NCI-H69 (cell line): ENCODE results near the gene CASS4.
"Not testable (repeated sequence)": the region's sequence is repeated elsewhere in the genome, so short reads cannot be mapped to it uniquely, and the experiment has no call there.

Experiments used
- DNase-seq: peaks from one replicate; lab custom pipeline; 2025; lab: John Stamatoyannopoulos, UW

CASS4 gene

DNA sequence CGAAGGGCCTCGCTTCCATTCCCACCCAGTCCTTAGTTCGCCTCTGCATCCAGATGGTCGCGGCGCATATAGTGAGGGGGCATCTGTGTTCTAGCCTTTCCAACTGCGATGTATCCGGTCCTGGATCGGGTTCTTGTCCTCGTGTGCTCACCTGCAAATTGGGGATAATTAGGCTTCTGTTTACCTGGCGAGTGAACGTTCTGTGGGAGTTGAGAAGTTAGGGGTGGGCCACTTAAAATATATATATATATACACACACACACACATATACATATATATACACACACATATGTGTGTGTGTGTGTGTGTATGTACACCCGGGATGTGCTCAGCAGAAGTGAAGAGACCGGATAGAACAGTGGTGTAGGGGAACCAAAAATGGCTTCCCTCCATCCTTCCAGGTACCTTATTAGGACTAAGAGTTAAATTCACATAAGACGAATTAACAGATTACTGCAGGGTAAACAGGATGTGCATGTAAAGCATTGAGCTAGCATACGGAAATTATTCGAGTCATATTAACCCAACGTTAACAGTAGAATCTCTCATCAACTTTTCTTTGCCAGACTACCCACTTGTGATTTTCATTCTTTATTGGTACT is 19.1 kb upstream of the CASS4 start:
- peak; percentile 49 for DNase-seq

- DNase-seq: no peak
Observed at GRCh38 chr20:56393653-56394052, 18.4 kb upstream of the CASS4 start.

DNA sequence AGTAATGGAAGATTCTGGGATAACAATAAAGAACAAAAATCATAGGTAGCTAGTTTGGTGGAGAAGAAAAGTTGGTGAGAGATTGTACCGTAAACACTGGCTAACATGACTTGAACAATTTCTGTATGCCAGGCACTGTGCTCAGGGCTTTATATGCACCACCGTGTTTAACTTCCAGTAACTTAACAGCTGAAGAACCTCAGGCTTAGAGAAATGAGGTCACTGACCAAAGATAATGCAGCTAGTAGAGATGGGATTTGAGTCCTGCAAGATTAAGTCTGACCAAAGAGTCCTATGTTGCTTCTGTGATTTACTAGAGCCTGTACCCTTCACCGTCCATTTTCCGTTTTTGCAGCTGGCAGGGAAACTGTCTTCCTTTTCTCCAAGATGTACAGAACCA is 16.9 kb upstream of the CASS4 start:
- no peak for DNase-seq

DNA sequence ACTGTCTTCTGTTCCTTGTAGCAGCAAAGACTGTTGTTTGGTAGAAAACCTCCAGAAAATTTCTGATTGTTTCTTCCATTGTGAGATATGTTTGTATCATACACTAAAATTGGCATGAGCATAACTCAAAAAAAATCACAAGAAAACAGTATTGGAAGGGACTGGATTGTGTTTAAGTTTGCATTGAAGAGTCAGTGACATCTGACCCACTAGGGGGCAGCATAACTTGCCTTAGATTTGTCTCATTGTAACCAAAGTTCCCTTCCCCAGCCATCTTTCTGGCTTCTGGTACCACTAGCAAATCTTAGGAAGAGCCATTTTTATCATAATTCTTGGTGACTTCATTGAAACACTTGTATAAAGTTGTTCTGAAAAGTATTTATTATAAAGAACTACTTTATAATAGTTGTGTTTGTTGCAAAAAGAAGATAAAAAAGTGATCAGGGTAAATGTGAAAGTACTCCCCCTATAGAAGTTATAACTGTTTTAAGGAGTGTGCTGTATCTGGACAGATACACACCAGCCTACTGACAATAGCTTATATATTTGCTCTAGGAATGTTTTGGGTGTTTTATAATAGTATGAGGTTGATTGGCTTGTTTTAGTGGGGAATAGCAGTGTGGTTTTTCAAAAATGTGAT is 11.9 kb upstream of the CASS4 start:
- peak; percentile 51 for DNase-seq

DNA sequence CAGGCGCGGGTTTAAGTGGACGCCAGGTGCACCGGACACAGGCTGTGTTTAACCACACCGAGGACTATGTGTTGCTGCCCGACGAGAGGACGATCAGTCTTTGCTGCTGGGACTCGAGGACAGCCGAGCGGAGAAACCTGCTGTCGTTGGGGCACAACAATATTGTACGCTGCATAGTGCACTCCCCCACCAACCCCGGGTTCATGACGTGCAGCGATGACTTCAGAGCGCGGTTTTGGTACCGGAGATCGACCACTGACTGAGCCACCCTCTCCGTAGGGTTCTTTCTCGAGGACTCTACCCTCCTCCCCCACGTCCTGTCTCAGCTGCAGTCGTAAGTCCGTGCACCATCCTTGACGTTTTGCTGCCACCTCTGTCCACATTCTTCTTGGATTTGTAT is 8.6 kb upstream of the CASS4 start:
- no peak for DNase-seq

GRCh38 chr20:56405356-56405755 is 6.7 kb upstream of the CASS4 start:
- DNase-seq: not testable (repeated sequence)

DNA sequence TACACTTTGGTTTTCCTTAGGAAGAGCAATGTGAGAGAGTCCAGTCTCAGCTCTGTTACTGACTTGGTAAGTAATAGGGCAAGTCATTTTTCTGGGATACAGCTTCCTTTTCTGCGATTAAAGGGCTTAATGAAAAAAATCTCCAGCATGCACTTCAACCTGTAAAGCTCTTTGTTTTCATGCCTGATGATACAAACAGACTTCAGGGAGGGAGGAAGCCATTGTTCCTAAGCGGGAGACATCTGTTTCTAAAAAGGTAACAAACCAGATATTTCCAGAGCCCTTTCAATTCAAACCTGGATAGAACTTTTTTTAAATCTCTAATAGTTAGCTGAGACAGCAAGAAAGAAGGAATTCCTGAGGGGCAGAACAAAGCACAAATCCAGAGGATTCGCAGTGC is 5.2 kb upstream of the CASS4 start:
- DNase-seq: no peak

GRCh38 chr20:56409521-56409920 is 2.5 kb upstream of the CASS4 start:
- DNase-seq: no peak

- no peak for DNase-seq
Observed at GRCh38 chr20:56409956-56410355, 2.1 kb upstream of the CASS4 start.

GRCh38 chr20:56411287-56411686 is 773 bp upstream of the CASS4 start:
- DNase-seq: not testable (repeated sequence)

- no peak for DNase-seq
Observed at GRCh38 chr20:56412473-56412790, 372 bp downstream of the CASS4 start.

DNA sequence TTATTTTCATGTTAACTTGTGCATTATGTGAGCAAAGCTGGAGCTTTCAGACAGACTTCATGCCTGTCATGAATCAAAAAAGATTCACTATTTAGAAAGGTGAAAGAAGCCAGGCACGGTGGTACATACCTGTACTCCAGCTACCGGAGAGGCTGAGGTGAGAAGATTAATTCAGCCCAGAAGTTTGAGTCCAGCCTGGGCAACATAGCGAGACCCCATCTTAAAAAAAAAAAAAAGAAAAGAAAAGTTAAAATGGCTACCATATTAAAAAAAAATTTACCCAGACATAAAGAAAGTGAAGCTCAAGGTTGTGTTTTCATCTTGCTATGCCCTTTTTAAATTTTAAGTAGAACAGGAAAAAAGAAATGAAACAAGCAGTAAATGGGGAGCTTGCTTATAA is 889 bp downstream of the CASS4 start:
- DNase-seq: no peak

- DNase-seq: no peak
Observed at GRCh38 chr20:56414842-56415765, 3.0 kb downstream of the CASS4 start.

DNA sequence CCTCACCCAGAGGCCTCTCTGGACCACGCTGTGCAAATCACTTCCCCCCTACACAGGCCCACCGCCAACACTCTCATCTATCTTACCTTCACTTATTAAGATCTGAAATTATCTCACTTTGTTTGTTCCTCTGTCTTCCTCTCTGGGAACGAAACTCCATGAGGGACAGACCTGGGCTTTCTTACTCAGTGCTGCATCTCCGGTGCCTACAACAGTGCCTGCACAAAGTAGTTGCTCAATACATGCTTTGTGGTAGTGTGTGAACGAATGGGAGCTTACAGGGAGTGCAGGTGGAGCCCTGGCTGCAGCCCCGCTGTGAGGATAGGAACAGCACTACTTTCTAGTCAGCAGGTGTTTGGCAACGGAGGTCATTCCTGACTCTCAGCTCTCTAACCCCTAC is 5.3 kb downstream of the CASS4 start:
- no peak for DNase-seq

DNA sequence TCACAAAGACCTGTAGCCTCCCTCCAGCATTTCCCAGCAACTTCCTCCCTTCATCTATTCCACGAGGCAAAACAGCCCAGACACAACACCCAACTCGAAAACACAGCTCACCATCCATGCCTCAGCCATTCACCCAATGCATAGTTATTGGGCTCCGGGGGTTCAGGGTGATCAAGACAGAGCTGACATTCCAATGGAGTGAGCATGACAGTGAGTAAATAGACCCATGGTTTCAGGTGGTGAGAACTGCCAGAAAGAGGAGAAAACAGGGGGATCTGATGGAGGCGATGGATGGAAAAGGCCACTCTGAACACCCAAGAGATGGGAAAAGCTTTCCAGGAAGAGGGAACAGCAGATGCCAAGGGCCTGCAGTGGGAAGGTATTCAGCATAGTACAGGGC is 5.9 kb downstream of the CASS4 start:
- DNase-seq: no peak

DNA sequence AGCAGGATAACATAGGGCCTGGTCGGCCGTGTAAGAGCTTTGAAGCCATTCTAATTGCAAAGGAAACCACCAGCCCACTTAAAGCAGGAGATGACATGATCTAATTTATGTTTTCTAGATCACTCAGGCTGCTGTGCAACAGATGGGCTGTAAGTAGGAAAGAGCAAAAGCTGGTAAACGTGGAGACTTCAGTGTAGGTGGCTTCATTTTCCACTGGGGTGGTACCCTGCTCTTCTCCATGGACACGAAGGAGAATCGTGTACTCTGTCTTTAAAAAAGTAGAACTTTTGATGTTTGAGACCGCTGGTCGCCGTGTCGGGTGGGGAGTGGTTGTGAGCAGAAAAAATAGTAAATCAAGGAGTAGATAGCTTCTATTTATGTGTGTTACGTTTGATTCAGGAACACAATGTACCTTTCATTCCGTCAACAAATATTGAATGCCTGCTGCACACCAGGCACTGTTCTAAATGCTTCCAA is 6.4 kb downstream of the CASS4 start:
- DNase-seq: no peak

- DNase-seq: no peak
Observed at GRCh38 chr20:56420028-56420427, 8.0 kb downstream of the CASS4 start.

DNA sequence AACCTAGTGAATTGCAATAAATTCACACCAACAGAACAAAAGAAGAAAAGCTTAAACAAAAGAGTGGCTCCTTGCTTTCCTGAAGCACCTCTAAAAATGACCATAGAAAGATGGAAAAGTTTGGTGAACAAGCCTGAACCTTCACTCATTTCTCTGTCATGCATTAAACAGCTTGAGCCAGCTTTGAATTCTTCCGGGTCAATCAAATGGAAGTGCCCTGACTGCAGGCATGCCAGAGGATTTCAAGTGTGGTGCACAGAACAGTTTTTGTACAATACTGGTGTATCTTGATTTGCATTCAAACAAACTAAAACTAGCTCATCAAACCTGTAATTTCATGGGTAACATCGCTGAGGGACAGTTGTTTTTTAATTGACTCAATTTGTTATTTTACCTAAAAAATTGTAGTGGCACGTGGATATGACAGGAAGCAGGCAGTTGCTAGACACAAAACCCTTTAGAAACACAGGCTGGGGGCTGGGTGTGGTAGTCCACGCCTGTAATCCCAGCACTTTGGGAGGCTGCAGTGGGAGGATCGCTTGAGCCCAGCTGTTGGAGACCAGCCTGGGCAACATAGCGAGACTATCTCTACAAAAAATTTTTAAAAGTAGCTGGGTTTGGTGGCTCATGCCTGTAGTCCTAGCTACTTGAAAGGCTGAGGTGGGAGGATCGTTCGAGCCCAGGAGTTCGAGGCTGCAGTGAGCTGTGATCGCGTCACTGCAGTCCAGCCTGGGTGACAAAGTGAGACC is 9.1 kb downstream of the CASS4 start:
- DNase-seq: no peak

- DNase-seq: no peak
Observed at GRCh38 chr20:56422076-56422823, 10.2 kb downstream of the CASS4 start.

DNA sequence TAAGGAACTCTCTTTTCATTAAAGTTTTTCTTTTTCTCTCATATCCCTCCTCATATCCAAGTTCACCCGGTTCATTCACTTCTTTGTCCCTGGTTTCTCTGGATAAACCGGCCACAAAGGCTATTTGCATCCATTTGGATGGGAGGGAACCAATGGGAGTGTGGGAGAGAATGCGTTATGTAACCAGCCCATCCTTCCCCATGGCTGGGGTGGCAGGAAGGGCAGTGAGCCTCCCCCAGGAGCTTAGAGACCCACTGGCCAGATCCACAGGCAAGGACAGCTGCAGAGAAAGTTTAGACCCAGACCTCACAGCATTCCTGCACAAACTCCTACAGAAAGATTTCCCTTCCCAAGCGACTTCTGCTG is 10.7 kb downstream of the CASS4 start:
- DNase-seq: no peak

DNA sequence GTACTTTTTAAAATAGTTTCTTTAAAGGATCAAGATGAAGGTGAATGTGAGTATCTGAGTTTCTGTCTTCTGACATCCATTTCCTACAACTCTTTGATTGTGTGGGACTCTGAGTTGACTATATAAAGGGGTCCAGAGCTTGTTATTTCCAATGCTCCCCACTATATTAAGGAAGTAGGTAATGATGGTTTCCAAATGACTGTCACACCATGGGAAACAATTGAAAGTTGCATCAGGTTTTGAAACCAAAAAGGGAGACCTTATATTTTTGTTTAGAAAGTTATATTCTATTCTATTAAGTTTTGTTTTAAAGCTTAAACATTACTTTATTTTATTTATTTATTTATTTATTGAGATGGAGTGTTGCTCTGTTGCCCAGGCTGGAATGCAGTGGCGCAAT is 11.2 kb downstream of the CASS4 start:
- DNase-seq: no peak

GRCh38 chr20:56423886-56424285 is 11.8 kb downstream of the CASS4 start:
- no peak for DNase-seq
